Esophagus (tissue), 2 donors: ENCODE results near the gene CCND2. TPM values are rescaled to one million over a fixed set of nuclear protein-coding genes. Genes with fewer than 3 reads are reported as not detected.

Experiments used
- H3K27ac ChIP-seq, 2 donors: one replicate each; pipeline ENCODE4 v1.5.1; 2013; ENCODE audit warnings: low read depth in 2 of 2, mild to moderate bottlenecking in 2 of 2, inconsistent platforms in 1 of 2, low read length in 1 of 2, moderate library complexity in 1 of 2
- H3K27me3 ChIP-seq, 2 donors: one replicate each; pipeline ENCODE4 v1.6.1; 2013; ENCODE audit warnings: low read length in 2 of 2, control low read depth in 1 of 2, mild to moderate bottlenecking in 1 of 2; ENCODE audit not compliant: insufficient read depth in 2 of 2, control insufficient read depth in 1 of 2
- H3K36me3 ChIP-seq, 2 donors: one replicate each; pipeline ENCODE4 v1.6.1; 2013; ENCODE audit warnings: low read length in 1 of 2; ENCODE audit not compliant: control insufficient read depth in 2 of 2, insufficient read depth in 2 of 2
- H3K4me1 ChIP-seq, 2 donors: one replicate each; pipeline ENCODE4 v1.6.1; 2013; ENCODE audit warnings: low read length in 1 of 2; ENCODE audit not compliant: control insufficient read depth in 2 of 2, insufficient read depth in 2 of 2
- H3K4me3 ChIP-seq, 2 donors: one replicate each; pipeline ENCODE4 v1.5.1; 2013; ENCODE audit warnings: low read length in 2 of 2, mild to moderate bottlenecking in 2 of 2, low read depth in 1 of 2, moderate library complexity in 1 of 2
- H3K9me3 ChIP-seq, 2 donors: one replicate each; pipeline ENCODE4 v1.6.1; 2013; ENCODE audit warnings: mild to moderate bottlenecking in 2 of 2, low read depth in 1 of 2, low read length in 1 of 2, moderate library complexity in 1 of 2; ENCODE audit not compliant: control insufficient read depth in 2 of 2, insufficient read depth in 1 of 2
- WGBS, 2 donors: extraction: QIAGEN DNeasy Blood & Tissue Kit; methylation state at CpG; one replicate each; pipeline ENCODE4 v1.1.7; 2013; 5-methylcytosine and 5-hydroxymethylcytosine counted together
- polyA plus RNA-seq, 2 donors: library from polyadenylated mRNA; stranded (reverse); fragments of 200-250 nt; gene quantifications; one replicate each; pipeline ENCODE4 v1.2.3, GENCODE V29; 2013
- donor health status: healthy with polysubstance abuse.
- donor health status: Bipolar disorder and iron deficiency.

CCND2 gene
- polyA plus RNA-seq, result 1 to 10 TPM; 5.7 to 6.1 TPM

GRCh38 chr12:4273652-4274395, at the start of gene CCND2:
Gene CCND2 (plus strand): TSS chr12:4273762. CDS start chr12:4274041, 279 bp downstream.
- Histone ChIP-seq H3K36me3 (peaks cover 0 to 3% of the 10 kb centered on the region in 2 donors), H3K4me3 (peak within 1 kb of the TSS; percentile 71 to 86), H3K4me1 (peaks cover 4 to 12% of the 10 kb centered on the region in 2 donors), H3K9me3 (no peaks in the 10 kb centered on the region), H3K27me3 (peaks cover 0 to 7% of the 10 kb centered on the region in 2 donors), H3K27ac (peak within 1 kb of the TSS; percentile 91 to 93)
- 0% methylated on average over 49 to 52 of the region's 52 CpGs for WGBS, 2 donors

GRCh38 chr12:4224206-4224889, 49.2 kb upstream of the CCND2 start:
- H3K36me3 ChIP-seq, result no peaks in the 10 kb centered on the region
- 60 to 61% methylated on average over 15 of the region's 15 CpGs for WGBS, 2 donors
- H3K4me3 ChIP-seq, result no peak overlapping the region
- no peaks in the 10 kb centered on the region for H3K9me3 ChIP-seq
- no peaks in the 10 kb centered on the region for H3K27me3 ChIP-seq
- no peak overlapping the region for H3K27ac ChIP-seq
- no peaks in the 10 kb centered on the region for H3K4me1 ChIP-seq

- H3K4me1 ChIP-seq, result no peaks in the 10 kb centered on the region
- no peak overlapping the region for H3K27ac ChIP-seq
- H3K9me3 ChIP-seq, result no peaks in the 10 kb centered on the region
- H3K36me3 ChIP-seq, result no peaks in the 10 kb centered on the region
- 86 to 93% methylated on average over 3 of the region's 3 CpGs for WGBS, 2 donors
- H3K4me3 ChIP-seq, result no peak overlapping the region
- no peaks in the 10 kb centered on the region for H3K27me3 ChIP-seq
Observed at GRCh38 chr12:4225571-4225970, 48.0 kb upstream of the CCND2 start.

- H3K4me3 ChIP-seq, result no peak overlapping the region
- 82 to 89% methylated on average over 5 of the region's 5 CpGs for WGBS, 2 donors
- H3K4me1 ChIP-seq, result no peaks in the 10 kb centered on the region
- H3K27ac ChIP-seq, result no peak overlapping the region
- H3K27me3 ChIP-seq, result no peaks in the 10 kb centered on the region
- no peaks in the 10 kb centered on the region for H3K36me3 ChIP-seq
- no peaks in the 10 kb centered on the region for H3K9me3 ChIP-seq
Observed at GRCh38 chr12:4227046-4227445, 46.5 kb upstream of the CCND2 start.

GRCh38 chr12:4228122-4228580, 45.4 kb upstream of the CCND2 start:
- H3K9me3 ChIP-seq, result no peaks in the 10 kb centered on the region
- no peaks in the 10 kb centered on the region for H3K36me3 ChIP-seq
- no peaks in the 10 kb centered on the region for H3K4me1 ChIP-seq
- no peak overlapping the region for H3K27ac ChIP-seq
- WGBS, 2 donors, result 80 to 81% methylated on average over 18 of the region's 18 CpGs
- H3K4me3 ChIP-seq, result no peak overlapping the region
- no peaks in the 10 kb centered on the region for H3K27me3 ChIP-seq

GRCh38 chr12:4230526-4230925, 43.0 kb upstream of the CCND2 start:
- no peak overlapping the region for H3K4me3 ChIP-seq
- H3K27me3 ChIP-seq, result no peaks in the 10 kb centered on the region
- H3K9me3 ChIP-seq, result no peaks in the 10 kb centered on the region
- WGBS, 2 donors, result 73 to 80% methylated on average over 6 of the region's 6 CpGs
- H3K36me3 ChIP-seq, result no peaks in the 10 kb centered on the region
- no peak overlapping the region for H3K27ac ChIP-seq
- no peaks in the 10 kb centered on the region for H3K4me1 ChIP-seq

GRCh38 chr12:4238577-4238976, 35.0 kb upstream of the CCND2 start:
- Histone ChIP-seq H3K27ac (no peak overlapping the region), H3K9me3 (no peaks in the 10 kb centered on the region), H3K36me3 (no peaks in the 10 kb centered on the region), H3K27me3 (no peaks in the 10 kb centered on the region), H3K4me1 (no peaks in the 10 kb centered on the region), H3K4me3 (no peak overlapping the region)
- 85 to 91% methylated on average over 2 of the region's 2 CpGs for WGBS, 2 donors

- H3K27me3 ChIP-seq, result no peaks in the 10 kb centered on the region
- no peak overlapping the region for H3K27ac ChIP-seq
- H3K36me3 ChIP-seq, result no peaks in the 10 kb centered on the region
- no peaks in the 10 kb centered on the region for H3K9me3 ChIP-seq
- H3K4me1 ChIP-seq, result no peaks in the 10 kb centered on the region
- no peak overlapping the region for H3K4me3 ChIP-seq
- 92 to 93% methylated on average over 4 of the region's 4 CpGs for WGBS, 2 donors
Observed at GRCh38 chr12:4239746-4240145, 33.8 kb upstream of the CCND2 start.

- no peaks in the 10 kb centered on the region for H3K9me3 ChIP-seq
- no peak overlapping the region for H3K27ac ChIP-seq
- H3K36me3 ChIP-seq, result no peaks in the 10 kb centered on the region
- 67 to 79% methylated on average over 5 of the region's 5 CpGs for WGBS, 2 donors
- H3K4me1 ChIP-seq, result no peaks in the 10 kb centered on the region
- no peaks in the 10 kb centered on the region for H3K27me3 ChIP-seq
- H3K4me3 ChIP-seq, result no peak overlapping the region
Observed at GRCh38 chr12:4240161-4240783, 33.3 kb upstream of the CCND2 start.
